Spleen (tissue), 7 donors: Measurements from ENCODE around the gene KCNJ14.

Experiments used
- CTCF ChIP-seq, 11 experiments: fragments of 200-600 bp in 7 of 11; fragments of 450-650 bp in 4 of 11; sonication (generic) in 4 of 11; IDR thresholded peaks in 8 of 11; conservative IDR thresholded peaks in 3 of 11; 1 replicate in 7 of 11; 2 replicates in 4 of 11; pipeline versions ENCODE4 v1.4.0 to v1.8.0; 2016 to 2021; ENCODE audit warnings: antibody characterized with exemption in 11 of 11, inconsistent platforms in 4 of 11, mild to moderate bottlenecking in 1 of 11
- POLR2A ChIP-seq, 3 donors: fragments of 450-650 bp; IDR thresholded peaks; one replicate each; pipeline ENCODE4 v1.5.1; 2017; ENCODE audit warnings: antibody characterized with exemption in 3 of 3, mild to moderate bottlenecking in 1 of 3
- POLR2AphosphoS5 ChIP-seq, 3 donors: sonication (generic); formaldehyde crosslinking; IDR thresholded peaks; one replicate each; pipeline ENCODE4 v1.5.1; 2017; ENCODE audit warnings: antibody characterized with exemption in 3 of 3
- donor health status: DM: no; HTN: no; CAD: no; lungs with moderate emphysema.
- donor health status: DM: no; HTN: no; CAD: no.
- donor health status: DM: no; HTN: no; CAD: no.

DNA sequence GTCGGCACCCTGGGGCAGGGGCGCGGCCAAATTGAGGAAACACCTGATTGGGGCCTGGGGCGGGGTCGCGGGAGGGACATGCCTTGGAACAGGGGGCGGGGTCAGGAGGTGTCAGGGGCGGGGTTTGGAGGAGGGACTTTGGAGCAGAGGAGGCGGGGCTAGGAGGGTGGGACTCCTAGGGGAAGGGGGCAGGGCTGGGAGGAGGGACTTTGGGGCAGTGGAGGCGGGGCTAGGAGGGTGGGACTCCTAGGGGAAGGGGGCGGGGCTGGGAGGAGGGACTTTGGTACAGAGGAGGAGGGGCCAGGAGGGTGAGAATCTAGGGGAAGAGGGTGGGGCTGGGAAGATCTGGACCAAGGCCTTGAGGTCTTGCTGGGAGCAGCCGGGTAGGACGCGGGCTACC, 40.0 kb upstream of the KCNJ14 start:
- TF ChIP-seq CTCF (IDR thresholded peaks at IDR 0.05 in 8 of 11, conservative IDR thresholded peaks at IDR 0.05 in 3 of 11) (no peak), POLR2A (IDR thresholded peaks at IDR 0.05) (no peak), POLR2AphosphoS5 (IDR thresholded peaks at IDR 0.05) (no peak)
